Testis (tissue), 2 donors: Measurements from ENCODE around the gene GP2.

Experiments used
- CTCF ChIP-seq, 3 experiments: fragments of 450-650 bp in 2 of 3; fragments of 200-600 bp in 1 of 3; sonication (generic) in 1 of 3; IDR thresholded peaks; one replicate each; pipeline ENCODE4 v1.5.1; 2016 to 2019; ENCODE audit warnings: antibody characterized with exemption in 3 of 3, mild to moderate bottlenecking in 2 of 3, moderate library complexity in 1 of 3
- POLR2A ChIP-seq: fragments of 450-650 bp; IDR thresholded peaks from one replicate; pipeline ENCODE4 v1.6.1; 2017; ENCODE audit warnings: antibody characterized with exemption, mild to moderate bottlenecking, moderate library complexity

GRCh38 chr16:20310421-20311395, 16.6 kb downstream of the GP2 start:
- TF ChIP-seq CTCF (IDR thresholded peaks at IDR 0.05) (no peak), POLR2A (no peak)
